Activated CD4-positive, alpha-beta T cell treated with anti-CD3 and anti-CD28 coated beads for 48 hours (primary cell): ENCODE data around the gene PRR33.

Experiments
- DNase-seq: peaks from one replicate; pipeline ENCODE4 v3.0.0-alpha.2; 2020

The PRR33 gene

GRCh38 chr11:1861435-1862411 is 30.0 kb downstream of the PRR33 start:
- DNase-seq = no peak

GRCh38 chr11:1860108-1860507 is 31.6 kb downstream of the PRR33 start:
- no peak for DNase-seq

GRCh38 chr11:1859004-1859403 is 32.7 kb downstream of the PRR33 start:
- DNase-seq = no peak

GRCh38 chr11:1858576-1858975 is 33.1 kb downstream of the PRR33 start:
- DNase-seq = no peak

GRCh38 chr11:1858154-1858553 is 33.5 kb downstream of the PRR33 start:
- DNase-seq = no peak

- no peak for DNase-seq
Observed at GRCh38 chr11:1857064-1857463, 34.6 kb downstream of the PRR33 start.

GRCh38 chr11:1856306-1857005 is 35.2 kb downstream of the PRR33 start:
- DNase-seq = no peak

GRCh38 chr11:1855886-1856265 is 35.8 kb downstream of the PRR33 start:
- no peak for DNase-seq

- peak; percentile 68 for DNase-seq
Observed at GRCh38 chr11:1854949-1855885, 36.5 kb downstream of the PRR33 start.

- no peak for DNase-seq
Observed at GRCh38 chr11:1854132-1854948, 37.4 kb downstream of the PRR33 start.

- DNase-seq = peak; percentile 32
Observed at GRCh38 chr11:1853376-1854131, 38.1 kb downstream of the PRR33 start.

- peak; percentile 88 for DNase-seq
Observed at GRCh38 chr11:1852877-1853276, 38.8 kb downstream of the PRR33 start, which contains the start of gene LSP1. TSS of gene LSP1 (plus strand) at chr11:1853084. CDS start at chr11:1853145, 61 bp downstream.

GRCh38 chr11:1852271-1852876 is 39.3 kb downstream of the PRR33 start:
- DNase-seq = no peak

GRCh38 chr11:1851468-1852180 is 40.1 kb downstream of the PRR33 start:
- DNase-seq = no peak

- no peak for DNase-seq
Observed at GRCh38 chr11:1848640-1849430, 42.9 kb downstream of the PRR33 start.

- DNase-seq = no peak
Observed at GRCh38 chr11:1847926-1848639, 43.6 kb downstream of the PRR33 start.

- no peak for DNase-seq
Observed at GRCh38 chr11:1847006-1847735, 44.5 kb downstream of the PRR33 start.
